ENCODE data around the gene KCTD7. TPM values are rescaled to one million over a fixed set of nuclear protein-coding genes. Genes with fewer than 3 reads are reported as not detected.

Gene KCTD7
- total RNA-seq, 3 donors from 2014 or later, result 7.4 to 24.8 (median 8.5) TPM

DNA sequence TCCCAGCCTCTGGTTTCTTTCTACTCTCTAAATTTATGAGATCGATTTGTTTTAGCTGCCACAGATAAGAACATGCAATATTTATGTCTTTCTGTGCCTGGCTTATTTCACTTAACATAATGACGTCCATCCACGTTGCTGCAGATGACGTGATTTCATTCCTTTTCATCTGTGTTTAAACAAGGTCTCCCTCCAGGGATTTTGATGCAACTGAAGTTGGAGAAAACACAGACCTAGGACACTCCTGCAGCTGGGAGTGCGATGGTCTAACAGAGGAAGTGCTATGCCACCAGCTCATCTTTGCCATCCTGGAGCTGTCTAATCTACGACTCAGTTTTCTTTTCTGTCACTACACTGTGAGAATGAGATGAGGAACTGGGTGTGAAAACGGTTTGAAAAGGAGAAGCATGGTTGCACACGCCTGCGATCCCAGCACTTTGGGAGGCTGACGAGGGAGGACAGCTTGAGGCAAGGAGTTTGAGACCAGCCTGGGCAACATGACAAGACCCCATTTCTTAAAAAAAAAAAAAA, 1.5 kb upstream of the KCTD7 start:
- TF ChIP-seq, protein P1, sequence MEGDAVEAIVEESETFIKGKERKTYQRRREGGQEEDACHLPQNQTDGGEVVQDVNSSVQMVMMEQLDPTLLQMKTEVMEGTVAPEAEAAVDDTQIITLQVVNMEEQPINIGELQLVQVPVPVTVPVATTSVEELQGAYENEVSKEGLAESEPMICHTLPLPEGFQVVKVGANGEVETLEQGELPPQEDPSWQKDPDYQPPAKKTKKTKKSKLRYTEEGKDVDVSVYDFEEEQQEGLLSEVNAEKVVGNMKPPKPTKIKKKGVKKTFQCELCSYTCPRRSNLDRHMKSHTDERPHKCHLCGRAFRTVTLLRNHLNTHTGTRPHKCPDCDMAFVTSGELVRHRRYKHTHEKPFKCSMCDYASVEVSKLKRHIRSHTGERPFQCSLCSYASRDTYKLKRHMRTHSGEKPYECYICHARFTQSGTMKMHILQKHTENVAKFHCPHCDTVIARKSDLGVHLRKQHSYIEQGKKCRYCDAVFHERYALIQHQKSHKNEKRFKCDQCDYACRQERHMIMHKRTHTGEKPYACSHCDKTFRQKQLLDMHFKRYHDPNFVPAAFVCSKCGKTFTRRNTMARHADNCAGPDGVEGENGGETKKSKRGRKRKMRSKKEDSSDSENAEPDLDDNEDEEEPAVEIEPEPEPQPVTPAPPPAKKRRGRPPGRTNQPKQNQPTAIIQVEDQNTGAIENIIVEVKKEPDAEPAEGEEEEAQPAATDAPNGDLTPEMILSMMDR (IDR thresholded peaks at IDR 0.05), result no peak
- H3K9me3 ChIP-seq, result no peaks in the 10 kb centered on the region
- intact Hi-C loops (cut with DNase I, micrococcal nuclease), result no loop called here
- H3K4me1 ChIP-seq (ENCODE audit: low read depth), result peaks cover 11% of the 10 kb centered on the region
- peak overlapping the region; percentile 27 for H3K4me3 ChIP-seq
- H3K36me3 ChIP-seq (ENCODE audit: low read depth), result no peaks in the 10 kb centered on the region
- ATAC-seq (no peak), DNase-seq (no peak)

DNA sequence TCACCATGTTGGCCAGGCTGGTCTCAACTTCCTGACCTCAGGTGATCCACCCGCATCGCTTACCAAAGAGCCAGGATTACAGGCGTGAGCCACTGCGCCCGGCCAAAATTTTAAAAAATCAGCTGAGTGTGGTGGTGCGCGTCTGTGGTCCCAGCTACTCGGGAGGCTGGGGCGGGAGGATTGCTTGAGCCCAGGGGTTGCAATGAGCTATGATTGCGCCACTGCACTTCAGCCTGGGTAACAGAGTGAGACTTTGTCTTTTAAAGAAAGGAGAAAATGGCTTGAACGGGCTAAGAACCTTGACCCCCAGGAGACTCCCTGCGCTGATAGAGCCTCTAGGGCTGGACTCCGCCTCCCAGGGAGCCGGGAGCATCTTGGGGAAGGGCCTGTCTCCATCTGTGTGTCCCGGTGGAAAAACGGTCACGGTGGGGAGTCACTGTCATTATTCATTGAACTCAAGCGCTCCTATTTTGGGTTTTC, 760 bp upstream of the KCTD7 start:
- H3K4me3 ChIP-seq, result peak overlapping the region; percentile 27
- intact Hi-C loops (cut with DNase I, micrococcal nuclease), result no loop called here
- ATAC-seq (peak; percentile 46), DNase-seq (no peak)
- no peaks in the 10 kb centered on the region for H3K9me3 ChIP-seq
- no peaks in the 10 kb centered on the region for H3K36me3 ChIP-seq (ENCODE audit: low read depth)
- TF ChIP-seq, protein P1 (IDR thresholded peaks at IDR 0.05), result no peak
- H3K4me1 ChIP-seq (ENCODE audit: low read depth), result peaks cover 11% of the 10 kb centered on the region

DNA sequence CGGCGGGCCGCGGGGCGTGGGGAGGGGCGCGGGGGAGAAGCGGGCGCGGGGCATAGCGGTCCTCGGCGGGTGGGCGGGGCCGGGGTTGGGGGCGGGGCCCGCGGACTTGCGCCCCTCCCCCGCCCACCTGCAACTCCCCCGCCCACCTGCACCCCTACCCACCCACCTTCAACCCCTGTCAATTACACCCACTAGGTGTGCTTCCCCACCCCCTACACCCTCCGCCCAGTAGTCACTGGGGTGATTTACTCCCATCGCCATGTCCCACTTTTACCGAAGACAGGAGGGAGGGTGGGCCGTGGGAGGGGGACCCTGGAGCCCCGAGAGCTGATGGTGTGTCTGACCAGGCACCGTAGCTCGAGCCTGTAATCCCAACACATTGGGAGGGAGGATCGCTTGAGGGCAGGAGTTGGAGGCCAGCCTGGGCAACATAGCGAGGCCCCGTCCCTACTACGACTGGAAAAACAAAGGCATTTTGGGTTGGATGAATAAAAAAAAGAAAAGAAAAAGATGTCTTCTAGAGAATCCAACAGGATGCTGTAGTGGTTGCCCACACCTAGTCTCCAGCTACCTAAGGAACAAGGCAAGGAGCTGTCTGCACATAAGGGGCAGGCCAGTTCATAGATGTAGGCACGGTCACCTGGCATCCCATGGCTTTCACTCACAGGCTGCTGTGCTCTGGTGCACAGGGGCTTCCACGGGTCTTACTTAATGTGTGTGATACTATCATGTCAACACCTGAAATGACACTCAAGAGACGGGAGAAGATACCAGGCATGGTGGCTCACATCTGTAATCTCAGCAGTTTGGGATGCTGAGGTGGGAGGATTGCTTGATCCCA, 761 bp downstream of the KCTD7 start:
- TF ChIP-seq, protein P1 (IDR thresholded peaks at IDR 0.05), result no peak
- DNase-seq (peak in 2 of 3 donors; percentile 57 to 73), ATAC-seq (peak; percentile 15)
- Histone ChIP-seq H3K4me1 (ENCODE audit: low read depth) (peaks cover 12% of the 10 kb centered on the region), H3K4me3 (peak overlapping the region; percentile 51), H3K9me3 (no peaks in the 10 kb centered on the region), H3K36me3 (ENCODE audit: low read depth) (no peaks in the 10 kb centered on the region)
- intact Hi-C loops (cut with DNase I, micrococcal nuclease), result no loop called here

DNA sequence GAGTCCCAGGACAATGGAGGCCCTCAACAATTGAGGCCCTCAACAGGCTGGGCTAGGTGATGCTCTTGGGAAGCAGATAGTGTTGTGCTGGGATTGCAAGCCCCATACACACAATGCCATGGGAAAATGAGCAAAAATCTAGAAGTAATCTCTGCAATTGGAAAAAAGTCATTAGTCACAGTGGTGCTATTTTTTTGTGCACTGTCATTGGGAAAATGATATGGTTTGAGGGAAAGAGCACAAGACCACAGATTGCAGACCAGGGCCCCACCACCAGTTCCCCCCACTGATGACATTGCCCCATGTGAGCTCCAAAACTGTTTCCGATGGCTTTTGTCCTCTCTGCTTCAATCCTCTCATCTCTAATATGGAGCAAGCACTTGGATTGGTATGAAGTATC, 1.9 kb downstream of the KCTD7 start:
- Histone ChIP-seq H3K9me3 (no peaks in the 10 kb centered on the region), H3K4me3 (no peak overlapping the region), H3K4me1 (ENCODE audit: low read depth) (peaks cover 12% of the 10 kb centered on the region), H3K36me3 (ENCODE audit: low read depth) (no peaks in the 10 kb centered on the region)
- TF ChIP-seq, protein P1 (IDR thresholded peaks at IDR 0.05), result no peak
- DNase-seq (no peak), ATAC-seq (no peak)
- intact Hi-C loops (cut with DNase I, micrococcal nuclease), result no loop called here

DNA sequence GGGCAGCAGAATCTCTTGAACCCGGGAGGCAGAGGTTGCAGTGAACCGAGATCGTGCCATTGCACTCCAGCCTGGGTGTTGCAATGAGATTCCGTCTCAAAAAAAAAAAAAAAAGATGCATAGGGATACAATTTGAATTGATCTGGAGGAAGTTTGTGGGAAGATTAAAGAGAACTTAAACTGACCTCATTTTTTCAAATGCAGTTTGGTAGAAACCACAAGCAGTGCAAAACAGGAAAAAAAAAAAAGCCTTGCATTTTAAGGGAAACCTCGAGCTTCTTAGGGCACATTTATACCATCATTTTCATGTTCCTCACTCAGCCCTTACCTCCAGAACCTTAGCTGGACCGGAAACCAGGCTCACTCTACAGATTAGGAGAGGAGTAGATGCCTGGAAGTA, 2.8 kb downstream of the KCTD7 start:
- no peak overlapping the region for H3K4me3 ChIP-seq
- DNase-seq, result no peak
- intact Hi-C loops (cut with DNase I, micrococcal nuclease), result no loop called here
- TF ChIP-seq, protein P1 (IDR thresholded peaks at IDR 0.05), result no peak
- peaks cover 12% of the 10 kb centered on the region for H3K4me1 ChIP-seq (ENCODE audit: low read depth)
- H3K36me3 ChIP-seq (ENCODE audit: low read depth), result no peaks in the 10 kb centered on the region
- ATAC-seq, result no peak
- no peaks in the 10 kb centered on the region for H3K9me3 ChIP-seq
